CD4-positive, alpha-beta T cell treated with Interferon gamma for 1 hour (primary cell): ENCODE results near the gene GALR1.

Experiments
- DNase-seq: peaks from one replicate; pipeline ENCODE4 v3.0.0-alpha.2; 2020

The GALR1 gene

DNA sequence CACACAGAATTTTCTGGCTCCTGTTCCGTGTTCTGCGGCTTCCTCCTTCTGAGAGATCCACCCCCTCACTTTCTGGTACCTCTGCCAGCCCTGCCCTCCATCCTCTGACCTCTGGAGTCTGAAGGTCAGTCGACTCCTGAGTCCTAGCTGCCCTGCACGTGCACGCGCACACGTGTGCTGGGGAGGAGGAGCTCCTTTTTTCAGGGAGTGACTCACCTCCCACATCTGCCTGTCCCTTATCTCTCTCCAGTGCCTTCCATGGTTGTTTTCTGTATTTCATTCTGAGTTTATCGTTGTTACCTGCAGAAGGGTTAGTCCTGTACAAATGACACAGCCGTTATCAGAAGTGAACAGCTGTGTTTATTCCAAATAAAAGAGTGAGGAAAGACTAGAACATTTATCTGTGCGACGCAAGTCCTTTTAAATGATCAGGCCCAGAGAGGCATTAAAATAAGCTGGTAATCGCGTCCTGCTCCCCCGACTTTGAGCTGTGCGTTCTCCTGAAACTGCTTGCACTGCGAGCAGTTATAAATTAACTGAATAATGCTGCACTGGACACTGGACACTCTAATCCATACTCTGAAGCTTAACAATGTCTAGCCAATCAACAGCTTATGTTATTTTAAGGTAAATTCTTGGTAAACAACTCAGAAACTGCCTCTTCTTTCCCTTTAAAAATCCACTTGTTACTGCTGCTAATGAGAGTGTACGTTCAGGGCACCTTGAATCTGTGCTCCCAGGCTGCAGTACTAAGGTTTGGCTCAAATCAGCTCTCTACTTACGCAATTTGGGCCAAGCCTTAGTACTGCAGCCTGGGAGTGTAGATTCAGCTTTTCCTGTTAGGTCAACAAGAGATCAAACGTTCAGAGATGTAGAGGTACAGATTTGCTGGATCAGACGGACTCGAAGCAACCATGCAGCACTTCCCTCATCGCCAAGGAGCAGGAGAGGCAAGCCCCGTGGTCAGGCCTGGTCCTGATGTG is 72.5 kb downstream of the GALR1 start:
- DNase-seq: no peak

DNA sequence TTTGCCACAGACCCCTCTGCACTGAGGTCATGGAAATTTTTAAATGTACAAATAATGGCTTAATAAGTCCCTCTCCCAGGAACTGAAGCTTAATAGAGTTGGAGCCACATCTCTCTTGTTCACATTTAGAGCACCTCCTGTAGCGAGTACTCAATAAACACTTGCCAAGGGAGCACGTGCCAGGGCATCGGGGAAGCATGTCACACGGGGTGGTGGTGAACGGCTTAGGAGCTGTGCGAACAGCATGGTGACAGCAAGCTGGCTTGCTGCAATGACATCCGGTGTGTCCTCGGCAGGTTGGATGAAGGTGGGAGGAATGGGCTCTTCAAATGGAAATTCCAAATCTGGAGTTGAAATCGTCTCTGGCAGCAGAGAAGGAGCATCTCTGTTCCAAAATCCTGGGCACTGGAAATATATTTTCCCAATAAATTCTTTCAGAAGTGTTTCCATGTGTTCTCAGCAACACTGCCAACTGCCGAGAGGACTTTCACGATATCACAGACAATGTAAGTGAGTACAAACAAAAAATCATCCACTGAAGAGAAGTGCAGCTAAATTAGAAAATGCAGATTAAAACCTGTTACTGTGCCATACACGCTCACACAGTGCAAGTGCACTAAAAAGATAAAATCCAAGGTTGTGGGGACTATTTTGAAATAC is 74.1 kb downstream of the GALR1 start:
- no peak for DNase-seq
